IPS DF 6.9 (cell line): ENCODE results near the gene FRMD5.
"Not testable (repeated sequence)": the region's sequence is repeated elsewhere in the genome, so short reads cannot be mapped to it uniquely, and the experiment has no call there.

ENCODE experiments used
- DNase-seq: peaks from one replicate; pipeline ENCODE4 v3.0.0-alpha.2; 2013; ENCODE audit warnings: low read depth, low spot score
- H3K27ac ChIP-seq: one replicate; pipeline ENCODE4 v1.5.1; 2013; ENCODE audit warnings: low read length, control low read depth
- H3K27me3 ChIP-seq: 2 replicates; pipeline ENCODE4 v1.6.1; 2013; ENCODE audit warnings: mild to moderate bottlenecking, low read length; ENCODE audit not compliant: control insufficient read depth, insufficient read depth
- H3K36me3 ChIP-seq: 2 replicates; pipeline ENCODE4 v1.6.1; 2013; ENCODE audit warnings: low read length; ENCODE audit not compliant: control insufficient read depth, insufficient read depth
- H3K4me1 ChIP-seq: 2 replicates; pipeline ENCODE4 v1.6.1; 2013; ENCODE audit warnings: low read length; ENCODE audit not compliant: control insufficient read depth, insufficient read depth
- H3K4me3 ChIP-seq: 2 replicates; pipeline ENCODE4 v1.5.1; 2013; ENCODE audit warnings: mild to moderate bottlenecking, low read length
- H3K9me3 ChIP-seq: 2 replicates; pipeline ENCODE4 v1.6.1; 2013; ENCODE audit warnings: low read length, inconsistent platforms; ENCODE audit not compliant: control insufficient read depth, insufficient read depth
- WGBS: extraction: QIAGEN DNeasy Blood & Tissue Kit; methylation state at CpG from one replicate; pipeline ENCODE4 v1.1.7; 2013; ENCODE audit warnings: mixed read lengths, missing lambda C conversion rate; ENCODE audit not compliant: insufficient read length, insufficient coverage; 5-methylcytosine and 5-hydroxymethylcytosine counted together

Gene FRMD5

GRCh38 chr15:43831519-43832052 lies 363.5 kb downstream of the FRMD5 start:
- H3K27me3 ChIP-seq, DNase-seq, H3K27ac ChIP-seq, H3K4me1 ChIP-seq, H3K4me3 ChIP-seq, H3K9me3 ChIP-seq, H3K36me3 ChIP-seq: not testable (repeated sequence)
- no CpG with 5 or more reads among the region's 14 CpGs for WGBS

- not testable (repeated sequence) for H3K27ac ChIP-seq, DNase-seq, H3K36me3 ChIP-seq, H3K4me1 ChIP-seq, H3K4me3 ChIP-seq, H3K27me3 ChIP-seq, H3K9me3 ChIP-seq
- no CpG with 5 or more reads among the region's 9 CpGs for WGBS
These were observed 364.3 kb downstream of the FRMD5 start for GRCh38 chr15:43830691-43831275.

GRCh38 chr15:43829951-43830540 lies 365.0 kb downstream of the FRMD5 start:
- H3K9me3 ChIP-seq, H3K4me3 ChIP-seq, H3K27ac ChIP-seq, H3K36me3 ChIP-seq, H3K27me3 ChIP-seq, H3K4me1 ChIP-seq, DNase-seq: not testable (repeated sequence)
- no CpG with 5 or more reads among the region's 9 CpGs for WGBS

- no peaks in the 10 kb centered on the region for H3K27me3 ChIP-seq
- H3K36me3 ChIP-seq: 0 out of 2 replicates have a peak, but pooled peaks cover 2% of the 10 kb centered on the region
- H3K9me3 ChIP-seq: no peaks in the 10 kb centered on the region
- H3K4me3 ChIP-seq: no peak overlapping the region
- no peak overlapping the region for H3K27ac ChIP-seq
- DNase-seq: no peak
- no peaks in the 10 kb centered on the region for H3K4me1 ChIP-seq
- no CpG with 5 or more reads among the region's 6 CpGs for WGBS
These were observed 366.9 kb downstream of the FRMD5 start for GRCh38 chr15:43828061-43828657.

- Histone ChIP-seq H3K36me3 (0 out of 2 replicates have a peak, but pooled peaks cover 2% of the 10 kb centered on the region), H3K4me3 (peak within 1 kb of the TSS; percentile 47; the same call in 1 of the 2 replicates), H3K4me1 (no peaks in the 10 kb centered on the region), H3K27me3 (no peaks in the 10 kb centered on the region), H3K9me3 (no peaks in the 10 kb centered on the region), H3K27ac (no peak within 1 kb of the TSS)
- WGBS: no CpG with 5 or more reads among the region's 48 CpGs
- DNase-seq: peak; percentile 47
These were observed 368.3 kb downstream of the FRMD5 start, which contains the start of gene WDR76 for GRCh38 chr15:43826508-43827341. Gene WDR76, plus strand, starts transcription at chr15:43827002. Its CDS starts 31 bp downstream, at chr15:43827033.

GRCh38 chr15:43826029-43826507 lies 369.0 kb downstream of the FRMD5 start:
- H3K36me3 ChIP-seq: 0 out of 2 replicates have a peak, but pooled peaks cover 2% of the 10 kb centered on the region
- no peaks in the 10 kb centered on the region for H3K27me3 ChIP-seq
- no peak for DNase-seq
- H3K27ac ChIP-seq: no peak overlapping the region
- no peaks in the 10 kb centered on the region for H3K4me1 ChIP-seq
- no peaks in the 10 kb centered on the region for H3K9me3 ChIP-seq
- H3K4me3 ChIP-seq: no peak overlapping the region
- WGBS: no CpG with 5 or more reads among the region's 11 CpGs

GRCh38 chr15:43825305-43825704 lies 369.8 kb downstream of the FRMD5 start:
- not testable (repeated sequence) for H3K9me3 ChIP-seq, H3K4me3 ChIP-seq, H3K27me3 ChIP-seq, H3K36me3 ChIP-seq, H3K27ac ChIP-seq, DNase-seq, H3K4me1 ChIP-seq
- no CpG with 5 or more reads among the region's 11 CpGs for WGBS

GRCh38 chr15:43824302-43825246 lies 370.5 kb downstream of the FRMD5 start, which contains the start of gene MFAP1:
Gene MFAP1, minus strand, starts transcription at chr15:43824690. Its CDS starts 121 bp downstream, at chr15:43824569.
- WGBS: no CpG with 5 or more reads among the region's 46 CpGs
- Histone ChIP-seq H3K4me3 (peak within 1 kb of the TSS; percentile 86), H3K27ac (no peak within 1 kb of the TSS), H3K4me1 (no peaks in the 10 kb centered on the region), H3K36me3 (no peaks in the 10 kb centered on the region), H3K27me3 (no peaks in the 10 kb centered on the region), H3K9me3 (no peaks in the 10 kb centered on the region)
- DNase-seq: peak; percentile 95

GRCh38 chr15:43821505-43821904 lies 373.6 kb downstream of the FRMD5 start:
- Histone ChIP-seq H3K27ac (no peak overlapping the region), H3K36me3 (no peaks in the 10 kb centered on the region), H3K27me3 (no peaks in the 10 kb centered on the region), H3K4me3 (no peak overlapping the region), H3K9me3 (no peaks in the 10 kb centered on the region), H3K4me1 (no peaks in the 10 kb centered on the region)
- WGBS: no CpG with 5 or more reads among the region's 3 CpGs
- DNase-seq: no peak
